ENCODE data around the gene B4GALT3. TPM values are rescaled to one million over a fixed set of nuclear protein-coding genes. Genes with fewer than 3 reads are reported as not detected.

B4GALT3 gene
- total RNA-seq, 3 donors from 2014 or later, result 25.1 to 35.9 (median 33.3) TPM

GRCh38 chr1:161223805-161224694, 46.7 kb upstream of the B4GALT3 start:
- no peak for TF ChIP-seq CTCF (IDR thresholded peaks at IDR 0.05)
- no peaks in the 10 kb centered on the region for H3K36me3 ChIP-seq (ENCODE audit: low read depth)
- ATAC-seq (no peak), DNase-seq (no peak)
- H3K4me1 ChIP-seq (ENCODE audit: low read depth), result peaks cover 18% of the 10 kb centered on the region
- no peaks in the 10 kb centered on the region for H3K9me3 ChIP-seq
- H3K4me3 ChIP-seq, result no peak overlapping the region
- intact Hi-C loops (cut with DNase I, micrococcal nuclease), result loop anchor here in 1 of 2 donors (10.0 kb wide), 1 partner anchor 161 kb away; no protein-coding TSS in a partner anchor

GRCh38 chr1:161222175-161223019, 45.1 kb upstream of the B4GALT3 start:
- intact Hi-C loops (cut with DNase I, micrococcal nuclease), result loop anchor here in 1 of 2 donors (10.0 kb wide), 1 partner anchor 162 kb away; no protein-coding TSS in a partner anchor
- no peak for ATAC-seq
- TF ChIP-seq CTCF (IDR thresholded peaks at IDR 0.05), result no peak
- no peaks in the 10 kb centered on the region for H3K9me3 ChIP-seq
- no peak for DNase-seq
- H3K36me3 ChIP-seq (ENCODE audit: low read depth), result no peaks in the 10 kb centered on the region
- H3K4me3 ChIP-seq, result no peak overlapping the region
- H3K4me1 ChIP-seq (ENCODE audit: low read depth), result peaks cover 14% of the 10 kb centered on the region

- Histone ChIP-seq H3K9me3 (no peaks in the 10 kb centered on the region), H3K36me3 (ENCODE audit: low read depth) (no peaks in the 10 kb centered on the region), H3K4me1 (ENCODE audit: low read depth) (no peaks in the 10 kb centered on the region), H3K4me3 (no peak overlapping the region)
- no peak for ATAC-seq
- intact Hi-C loops (cut with DNase I, micrococcal nuclease), result loop anchor here in 1 of 2 donors (10.0 kb wide), 1 partner anchor 165 kb away; no protein-coding TSS in a partner anchor
- no peak for DNase-seq
- TF ChIP-seq CTCF (IDR thresholded peaks at IDR 0.05), result no peak
These were observed 42.7 kb upstream of the B4GALT3 start for GRCh38 chr1:161220002-161220401.

- Histone ChIP-seq H3K36me3 (ENCODE audit: low read depth) (no peaks in the 10 kb centered on the region), H3K4me3 (no peak overlapping the region), H3K9me3 (no peaks in the 10 kb centered on the region), H3K4me1 (ENCODE audit: low read depth) (no peaks in the 10 kb centered on the region)
- intact Hi-C loops (cut with DNase I, micrococcal nuclease), result no loop called here
- ATAC-seq (no peak), DNase-seq (no peak)
- TF ChIP-seq CTCF (IDR thresholded peaks at IDR 0.05), result no peak
These were observed 42.0 kb upstream of the B4GALT3 start for GRCh38 chr1:161219078-161219892.

Data from mucosa of descending colon (tissue), 3 donors.